ENCODE results near the gene IFI16. TPM values are rescaled to one million over a fixed set of nuclear protein-coding genes. Genes with fewer than 3 reads are reported as not detected.
A peak's percentile ranks its signal among the peaks of the same experiment; 100 is the strongest.

IFI16 gene
- total RNA-seq, 1 donor from 2014 or later = 24.2 TPM

DNA sequence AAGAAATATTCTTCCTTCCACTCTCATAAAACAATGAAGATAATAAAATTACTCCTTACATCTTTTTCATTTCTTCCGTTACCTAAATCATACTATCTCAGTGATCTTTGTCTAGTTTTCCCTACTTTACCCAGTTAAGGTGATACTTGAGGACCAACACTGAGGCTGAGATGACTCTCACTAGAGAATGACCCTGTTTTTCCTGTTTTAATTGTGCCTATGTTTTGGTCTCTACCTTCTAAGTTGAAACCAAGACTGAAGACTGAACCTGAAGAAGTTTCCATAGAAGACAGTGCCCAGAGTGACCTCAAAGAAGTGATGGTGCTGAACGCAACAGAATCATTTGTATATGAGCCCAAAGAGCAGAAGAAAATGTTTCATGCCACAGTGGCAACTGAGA lies 41.7 kb downstream of the IFI16 start:
- DNase-seq (no peak), ATAC-seq (no peak)
- intact Hi-C loops (cut with micrococcal nuclease) = no loop called here

DNA sequence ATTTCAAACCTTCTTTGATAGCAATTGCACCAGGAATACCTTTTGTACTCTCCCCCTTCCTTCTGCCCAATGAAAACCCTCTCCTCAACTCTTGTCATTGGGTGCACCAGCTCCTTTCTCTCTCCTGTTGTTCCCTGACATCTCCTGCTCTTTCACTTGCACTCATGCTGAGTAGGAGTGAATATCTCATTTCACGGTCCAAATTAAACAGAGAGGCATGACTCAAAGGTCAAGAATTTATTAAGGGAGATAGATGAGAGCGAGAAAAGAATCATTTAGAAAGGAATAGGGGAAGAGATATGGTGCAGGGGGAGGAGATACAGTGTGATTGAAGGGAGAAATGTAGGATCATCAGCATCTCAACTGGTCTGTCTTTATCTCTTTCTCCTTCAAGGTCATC lies 44.7 kb downstream of the IFI16 start:
- ATAC-seq (no peak), DNase-seq (no peak)
- intact Hi-C loops (cut with micrococcal nuclease) = no loop called here

DNA sequence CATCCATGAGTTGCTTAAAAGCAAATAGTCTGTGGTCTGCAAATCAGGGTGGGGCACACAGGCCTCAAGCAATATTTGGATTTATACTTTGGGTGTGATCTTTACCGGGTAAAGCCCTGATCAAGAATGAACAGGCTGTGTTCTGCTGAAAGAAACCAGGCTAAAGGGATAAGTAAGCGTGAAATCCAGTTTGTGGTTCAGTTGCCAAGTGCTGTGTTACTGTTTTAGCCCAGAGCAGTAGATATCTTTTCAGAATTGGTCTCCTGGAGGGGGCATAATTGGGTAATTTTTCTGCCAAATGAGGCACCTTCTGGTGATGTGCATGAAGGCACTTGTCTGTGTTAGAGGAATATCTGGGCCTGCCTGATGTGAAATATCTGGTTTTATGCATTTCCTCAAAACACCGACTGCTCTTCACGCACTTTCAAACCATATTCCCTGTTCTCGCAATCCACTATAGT lies 45.5 kb downstream of the IFI16 start:
- intact Hi-C loops (cut with micrococcal nuclease) = no loop called here
- ATAC-seq (no peak), DNase-seq (no peak)

DNA sequence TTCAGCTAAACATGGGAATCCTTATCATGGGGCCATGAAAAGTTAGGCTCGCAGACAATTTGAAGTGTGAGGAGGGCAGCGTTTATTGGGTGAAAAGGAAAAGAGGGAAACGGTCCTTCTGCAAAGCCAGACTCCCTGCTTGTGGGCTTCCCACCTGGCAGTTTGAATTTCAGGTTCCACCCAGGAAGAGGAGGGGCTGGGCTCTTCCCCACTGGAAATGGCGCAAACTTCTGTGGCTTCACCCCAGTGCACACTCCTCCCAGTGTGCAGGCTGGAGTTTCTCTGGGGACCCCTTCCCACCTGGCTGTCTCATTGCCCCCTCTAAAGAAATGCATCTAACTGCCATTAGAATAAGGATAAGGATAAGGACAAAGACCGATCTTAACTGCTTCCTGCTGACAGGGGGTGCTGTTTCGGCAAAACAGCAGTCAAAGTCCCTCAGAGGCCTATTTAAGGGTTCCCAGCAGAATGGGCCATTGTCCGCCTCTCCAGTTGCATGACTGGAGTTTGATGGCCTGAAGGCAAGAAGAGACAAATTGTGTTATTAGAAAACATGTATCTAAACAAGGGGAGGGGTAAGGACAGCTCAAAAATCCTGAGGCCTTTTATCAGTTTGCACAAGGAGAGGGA lies 46.5 kb downstream of the IFI16 start:
- DNase-seq = no peak
- intact Hi-C loops (cut with micrococcal nuclease) = no loop called here
- no peak for ATAC-seq

DNA sequence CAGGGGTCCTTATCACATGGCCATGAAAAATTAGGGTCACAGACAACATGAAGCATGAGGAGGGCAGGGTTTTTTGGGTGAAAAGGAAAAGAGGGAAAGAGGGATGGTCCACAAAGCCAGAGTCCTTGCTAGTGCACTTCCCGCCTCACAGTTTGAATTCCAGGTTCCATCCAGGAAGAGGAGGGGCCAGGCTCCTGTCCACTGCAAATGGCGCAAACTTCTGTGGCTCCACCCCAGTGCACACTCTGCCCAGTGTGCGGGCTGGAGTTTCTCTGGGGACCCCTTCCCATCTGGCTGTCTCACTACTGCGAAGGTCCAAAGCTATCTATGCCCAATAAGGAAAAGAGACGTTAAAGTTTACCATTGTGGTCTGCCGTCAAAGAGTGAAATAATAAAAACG lies 49.0 kb downstream of the IFI16 start:
- DNase-seq (no peak), ATAC-seq (no peak)
- intact Hi-C loops (cut with micrococcal nuclease) = no loop called here

DNA sequence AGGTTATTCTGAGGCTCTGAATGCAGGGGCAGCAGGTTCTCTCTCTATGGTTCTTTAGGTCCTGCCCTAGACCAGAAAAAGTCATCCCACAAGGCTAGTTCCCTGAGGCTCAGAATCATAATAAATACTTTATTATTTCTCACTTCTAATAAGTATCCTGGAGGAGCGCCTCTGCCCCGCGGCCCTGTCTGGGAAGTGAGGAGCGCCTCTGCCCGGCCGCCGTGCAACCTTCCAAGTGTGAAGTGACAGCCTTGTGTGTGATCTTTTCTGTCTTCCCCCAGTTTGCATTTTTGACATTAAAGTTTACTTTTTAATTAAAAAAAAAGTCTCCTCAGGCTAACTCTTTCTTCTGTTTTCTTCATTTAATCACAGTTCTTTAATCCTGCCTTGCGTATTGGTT lies 55.4 kb downstream of the IFI16 start:
- intact Hi-C loops (cut with micrococcal nuclease) = no loop called here
- ATAC-seq = no peak

DNA sequence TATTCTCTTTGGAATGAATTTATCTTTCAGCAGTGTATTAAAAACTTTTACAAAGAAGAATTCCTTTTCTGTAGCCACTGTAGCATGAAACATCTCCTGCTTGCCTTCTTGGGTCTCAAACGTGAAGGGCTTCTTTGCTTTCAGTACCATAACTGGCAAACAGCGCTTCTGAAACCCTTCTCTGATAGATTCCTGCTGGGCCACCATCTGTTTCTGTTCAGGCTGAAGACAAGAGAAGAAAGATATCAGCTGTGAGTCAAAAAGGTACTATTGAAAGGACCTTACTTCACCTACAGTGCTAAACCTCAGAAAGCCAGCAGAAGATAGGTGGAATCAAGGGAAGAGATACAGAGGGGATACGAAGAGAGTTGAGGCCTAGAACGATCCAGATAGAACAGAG lies 56.4 kb downstream of the IFI16 start:
- ATAC-seq (no peak), DNase-seq (no peak)
- intact Hi-C loops (cut with micrococcal nuclease) = no loop called here

More for the DNA sequence above, 55.4 kb downstream of the IFI16 start:
- no peak for DNase-seq

DNA sequence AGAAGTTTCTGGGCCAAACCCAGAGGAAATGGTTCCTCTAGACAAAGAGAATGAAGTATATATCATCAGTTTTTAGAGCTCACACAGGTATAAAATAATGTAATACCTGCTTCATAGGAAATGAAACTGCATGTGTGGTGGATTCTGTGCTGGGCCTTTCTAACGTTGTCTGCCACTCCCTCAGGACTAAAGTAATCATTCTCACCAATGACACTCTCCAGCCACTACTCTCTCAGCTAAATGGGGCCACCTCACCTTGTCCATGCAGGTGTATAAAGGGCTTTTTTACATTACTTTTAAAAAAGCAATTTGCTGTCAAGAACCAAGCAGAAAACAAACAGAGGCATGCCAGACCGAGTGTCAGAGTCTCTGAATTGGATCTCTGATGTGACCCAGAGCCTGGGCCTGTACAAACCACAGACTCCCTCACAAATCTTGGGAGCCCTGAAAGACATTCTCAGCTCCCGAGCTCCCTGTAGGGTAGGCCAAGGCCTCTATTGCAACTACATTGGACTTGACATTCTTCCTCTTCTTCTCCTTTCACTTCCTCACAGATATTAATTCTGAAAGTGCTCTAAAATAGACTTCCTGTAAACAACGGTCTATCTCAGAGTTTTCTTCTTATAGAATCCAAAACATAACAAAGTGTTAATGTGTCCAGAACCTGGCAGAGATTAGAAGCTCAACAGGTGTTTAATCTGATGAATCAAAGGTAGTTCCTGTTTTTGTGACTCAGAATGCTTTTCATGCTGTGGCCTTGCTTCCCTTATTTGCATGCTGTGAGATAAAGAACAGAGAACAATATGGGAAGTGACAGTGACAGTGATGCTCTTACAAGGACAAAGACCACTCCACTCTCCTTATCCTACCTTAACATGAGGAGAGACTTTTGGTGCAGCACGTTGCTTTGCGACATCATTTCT lies 58.3 kb downstream of the IFI16 start:
- ATAC-seq (peak; percentile 54), DNase-seq (no peak)
- intact Hi-C loops (cut with micrococcal nuclease) = no loop called here

DNA sequence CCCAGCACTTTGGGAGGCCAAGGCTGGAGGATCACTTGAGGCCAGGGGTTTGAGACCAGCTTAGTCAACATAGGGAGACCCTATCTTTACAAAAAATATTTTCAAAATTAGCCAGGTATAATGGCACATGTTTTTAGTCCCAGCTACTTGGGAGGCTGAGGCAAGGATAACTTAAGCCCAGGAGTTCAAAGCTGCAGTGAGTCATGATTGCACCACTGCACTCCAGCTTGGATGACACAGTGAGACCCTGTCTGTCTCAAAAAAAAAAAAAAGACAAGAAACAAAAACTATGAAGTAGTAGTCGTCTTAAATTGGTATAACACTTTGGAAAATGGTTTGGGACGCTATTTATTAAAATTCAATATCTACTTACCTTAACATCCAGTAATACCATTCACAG lies 59.2 kb downstream of the IFI16 start:
- DNase-seq (no peak), ATAC-seq (no peak)
- intact Hi-C loops (cut with micrococcal nuclease) = no loop called here

DNA sequence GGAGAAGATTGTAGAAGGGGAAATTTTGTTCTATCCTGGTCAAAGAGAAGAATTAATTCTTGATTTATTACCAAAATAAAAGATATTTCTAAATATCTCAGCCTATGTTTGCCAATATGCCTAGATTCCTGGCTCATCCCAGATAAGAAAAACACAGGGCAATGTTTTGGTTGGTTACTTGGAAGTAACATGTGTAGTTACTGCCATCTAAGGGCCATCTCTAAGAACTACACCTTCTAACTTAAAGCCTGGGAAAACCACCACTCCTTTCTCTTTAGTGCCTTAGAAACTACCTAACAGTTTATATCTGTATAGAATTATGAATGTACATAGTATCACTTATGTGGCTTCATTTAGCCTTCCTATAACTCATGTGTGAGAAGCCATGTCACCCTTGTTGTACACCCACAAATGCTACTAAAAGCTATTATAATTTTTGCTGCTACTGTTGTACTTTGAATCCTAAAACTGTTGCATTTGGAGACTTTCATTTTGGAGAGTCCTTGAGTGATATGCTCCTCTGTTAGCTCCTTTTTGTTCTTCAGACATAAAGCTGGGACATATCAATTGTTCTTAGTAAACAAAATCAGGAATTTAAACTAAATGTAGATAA lies 62.4 kb downstream of the IFI16 start:
- DNase-seq = no peak
- peak; percentile 50 for ATAC-seq
- intact Hi-C loops (cut with micrococcal nuclease) = loop anchor here (10.0 kb wide), 1 partner anchor 867 kb away; no protein-coding TSS in a partner anchor

DNA sequence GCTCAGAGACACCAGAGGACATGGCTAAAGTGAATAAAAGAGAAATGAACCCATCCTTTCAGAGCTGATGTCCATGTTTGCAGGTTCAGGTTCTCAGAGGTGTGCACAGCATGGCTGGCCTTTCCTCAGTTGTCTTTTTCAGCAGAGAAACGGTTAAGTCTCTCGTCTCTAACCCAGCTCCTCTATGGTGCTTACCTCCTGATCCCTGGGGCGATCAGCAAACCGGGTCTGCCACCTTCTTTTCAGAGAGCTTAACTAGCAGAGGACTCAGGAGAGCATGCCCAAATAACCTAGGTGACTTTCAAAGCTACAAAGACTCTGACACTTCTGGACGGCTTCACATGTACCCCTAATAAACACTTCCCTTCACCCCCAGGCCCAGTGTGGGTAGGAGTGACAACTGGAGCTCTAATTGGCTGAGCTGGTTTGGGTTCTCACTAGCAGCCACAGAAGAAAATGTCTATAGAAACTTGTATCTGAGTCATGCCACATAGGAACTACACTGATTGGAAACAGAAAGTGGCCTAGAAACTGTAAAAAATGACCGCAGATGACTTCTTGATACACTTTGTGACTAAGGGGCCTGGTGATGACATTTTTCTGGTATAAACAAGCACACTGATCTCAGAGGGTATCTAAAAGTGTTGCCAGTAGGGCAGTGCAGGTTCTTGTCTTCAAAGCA lies 66.9 kb downstream of the IFI16 start, which contains the start of gene AIM2:
AIM2 (minus strand) TSS at position 329 of the 682 bp plus-strand sequence. CDS start 3,267 bp downstream, outside the sequence.
- ATAC-seq (no peak), DNase-seq (no peak)
- intact Hi-C loops (cut with micrococcal nuclease) = loop anchor here (10.0 kb wide), 1 partner anchor 872 kb away; no protein-coding TSS in a partner anchor

DNA sequence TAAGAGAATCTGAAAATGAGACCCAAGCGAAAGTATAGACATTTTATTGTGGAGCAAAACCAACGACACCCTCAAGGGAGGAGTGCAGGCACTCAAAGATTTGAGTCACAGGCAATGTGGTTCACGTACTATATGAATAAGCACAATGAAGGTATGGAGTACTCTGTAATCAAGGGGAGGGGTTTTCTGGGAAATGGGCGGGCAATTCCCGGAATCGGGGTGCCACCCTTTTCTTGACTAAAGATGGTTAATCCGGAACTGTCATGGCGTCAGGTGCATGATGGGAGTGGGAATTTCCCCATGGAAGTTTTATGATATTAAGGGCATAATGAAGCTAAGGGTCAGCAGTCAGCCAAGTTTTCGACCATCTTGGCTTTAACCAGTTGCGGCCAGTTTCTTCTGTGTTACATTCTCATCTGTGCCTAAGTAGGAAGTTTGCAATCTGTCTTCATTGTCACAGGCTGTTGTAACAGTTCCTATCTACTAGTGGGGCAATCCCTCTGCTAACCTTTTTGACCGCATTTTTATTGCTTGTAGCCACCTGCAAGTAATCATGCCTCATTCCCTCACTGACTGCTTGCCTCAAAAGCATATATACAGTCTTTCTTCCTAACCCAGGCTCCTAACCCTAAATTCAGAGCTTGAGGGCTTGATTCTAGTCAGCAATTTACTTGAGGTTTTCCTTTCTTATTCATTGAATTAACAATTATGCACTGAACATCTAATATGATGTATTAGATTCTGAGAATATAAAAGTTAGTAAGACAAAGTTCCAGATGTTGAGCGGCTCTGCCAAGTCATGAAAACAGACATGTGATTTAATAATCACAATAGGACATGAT lies 67.6 kb downstream of the IFI16 start:
- ATAC-seq (no peak), DNase-seq (no peak)
- intact Hi-C loops (cut with micrococcal nuclease) = loop anchor here (10.0 kb wide), 1 partner anchor 873 kb away; no protein-coding TSS in a partner anchor

DNA sequence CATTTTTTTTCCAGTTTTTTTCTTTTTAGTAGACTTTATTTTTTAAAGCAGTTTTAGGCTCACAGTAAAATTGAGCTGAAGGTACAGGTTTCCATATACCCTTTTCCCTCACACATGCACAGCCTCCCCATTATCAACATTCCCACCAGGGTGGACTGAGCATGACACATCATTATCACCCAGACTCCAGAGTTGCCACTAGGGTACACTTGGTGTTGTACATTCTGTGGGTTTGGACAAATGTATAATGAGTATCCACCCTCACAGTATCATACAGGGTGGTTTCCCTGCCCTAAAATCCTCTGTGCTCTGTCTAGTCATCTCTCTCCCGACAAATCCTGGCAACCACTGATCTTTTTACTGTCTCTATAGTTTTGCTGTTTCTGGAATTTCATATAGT lies 69.8 kb downstream of the IFI16 start:
- intact Hi-C loops (cut with micrococcal nuclease) = loop anchor here (10.0 kb wide), 1 partner anchor 875 kb away; no protein-coding TSS in a partner anchor
- no peak for DNase-seq
- no peak for ATAC-seq

DNA sequence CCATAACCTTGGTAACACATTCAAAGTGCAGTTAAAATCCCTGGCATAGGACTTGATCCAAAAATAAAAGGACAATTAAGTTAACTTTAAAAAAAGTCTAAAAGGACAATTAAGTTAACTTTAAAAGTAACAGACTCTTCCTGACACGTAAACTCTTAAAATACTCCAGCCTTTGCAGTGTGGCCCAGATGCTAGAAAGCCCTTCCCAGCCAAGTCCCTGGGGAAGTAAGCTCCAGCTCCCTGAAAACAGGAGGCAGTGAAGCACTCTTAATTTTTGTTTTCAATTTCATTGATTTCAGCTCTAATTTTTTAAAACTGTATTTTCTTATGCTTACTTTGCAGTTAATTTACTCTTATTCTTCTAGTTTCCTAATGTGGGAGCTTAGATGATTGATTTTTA lies 71.9 kb downstream of the IFI16 start:
- intact Hi-C loops (cut with micrococcal nuclease) = no loop called here

DNA sequence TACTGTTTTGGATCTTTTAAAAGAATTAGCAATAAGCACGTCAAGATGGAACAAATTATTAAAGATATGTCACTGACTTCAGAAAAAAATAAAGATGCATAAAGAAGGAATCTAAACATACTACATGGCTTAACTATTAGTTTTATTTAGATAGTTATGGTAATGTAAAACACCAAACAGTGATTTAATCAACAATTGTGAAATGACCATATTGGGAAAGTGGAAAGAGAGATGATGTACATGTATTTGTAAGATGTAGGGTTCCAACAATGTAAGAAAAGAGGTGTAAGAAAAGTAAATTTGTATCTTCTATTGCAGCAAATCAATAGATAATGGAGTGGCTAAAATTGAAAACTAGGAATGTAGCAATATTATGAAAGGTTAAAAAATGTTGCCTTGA lies 73.3 kb downstream of the IFI16 start:
- no peak for DNase-seq
- ATAC-seq = no peak
- intact Hi-C loops (cut with micrococcal nuclease) = no loop called here

More for the DNA sequence above, 71.9 kb downstream of the IFI16 start:
- ATAC-seq (no peak), DNase-seq (no peak)

DNA sequence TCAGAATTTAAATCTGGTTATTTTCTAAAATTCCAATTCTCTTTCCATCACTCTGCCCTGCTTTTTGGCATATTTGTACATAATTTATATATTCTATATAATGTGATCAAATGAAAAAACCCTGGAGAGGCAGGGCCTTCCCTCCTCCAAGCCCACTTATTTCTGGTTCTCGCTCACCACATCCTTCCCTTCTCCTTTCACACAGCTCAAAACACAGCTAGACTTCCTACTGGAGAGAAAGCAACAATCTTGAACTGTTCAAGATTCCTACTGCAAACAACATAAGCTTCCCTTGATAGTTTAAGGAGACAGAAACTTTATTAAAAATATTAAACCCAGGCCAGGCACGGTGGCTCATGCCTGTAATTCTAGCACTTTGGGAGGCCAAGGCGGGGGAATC lies 74.4 kb downstream of the IFI16 start:
- intact Hi-C loops (cut with micrococcal nuclease) = no loop called here
- ATAC-seq = no peak

DNA sequence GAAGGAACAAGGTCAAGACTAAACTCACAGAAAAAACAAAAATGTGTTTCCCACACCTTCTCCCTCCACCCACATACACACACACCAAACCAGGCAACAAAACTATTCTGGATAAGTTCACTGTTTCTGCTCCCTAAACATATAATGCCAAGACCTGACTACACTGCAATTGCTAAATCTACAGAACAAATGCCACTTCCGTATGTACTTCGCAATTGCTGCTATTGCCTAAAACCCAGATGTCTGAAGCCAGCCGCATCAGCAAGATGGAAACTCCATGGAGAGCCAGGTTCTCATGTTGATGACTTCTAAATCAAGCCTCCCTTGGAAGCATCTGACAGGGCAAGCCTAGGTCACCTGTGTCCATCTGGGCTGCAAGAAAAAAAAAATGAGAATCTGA lies 75.2 kb downstream of the IFI16 start:
- DNase-seq = no peak
- intact Hi-C loops (cut with micrococcal nuclease) = no loop called here
- ATAC-seq = peak; percentile 50

More for the DNA sequence above, 74.4 kb downstream of the IFI16 start:
- no peak for DNase-seq

DNA sequence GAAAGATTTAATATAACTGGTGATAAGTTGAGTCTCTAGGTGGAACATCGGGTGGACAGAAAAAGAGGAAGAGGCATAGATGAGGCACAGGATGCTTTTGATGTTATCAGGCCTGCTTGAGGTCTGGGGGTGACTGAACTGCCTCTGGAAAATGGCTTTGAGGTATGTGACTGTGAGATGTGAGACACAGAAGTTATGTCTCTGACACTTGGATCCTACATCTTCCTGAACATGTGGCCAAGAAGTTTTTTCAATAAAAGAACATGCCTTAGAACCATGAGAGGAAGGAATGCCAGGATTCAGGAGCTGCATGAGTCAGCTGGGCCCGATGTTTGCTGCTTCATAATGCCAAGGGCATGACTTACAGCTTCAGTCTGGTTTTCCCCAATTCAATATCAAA lies 78.3 kb downstream of the IFI16 start:
- DNase-seq (no peak), ATAC-seq (no peak)
- intact Hi-C loops (cut with micrococcal nuclease) = no loop called here

Data from left ventricle myocardium superior (tissue), 1 donor.